ENCODE measurements around the gene CCS.

DNA sequence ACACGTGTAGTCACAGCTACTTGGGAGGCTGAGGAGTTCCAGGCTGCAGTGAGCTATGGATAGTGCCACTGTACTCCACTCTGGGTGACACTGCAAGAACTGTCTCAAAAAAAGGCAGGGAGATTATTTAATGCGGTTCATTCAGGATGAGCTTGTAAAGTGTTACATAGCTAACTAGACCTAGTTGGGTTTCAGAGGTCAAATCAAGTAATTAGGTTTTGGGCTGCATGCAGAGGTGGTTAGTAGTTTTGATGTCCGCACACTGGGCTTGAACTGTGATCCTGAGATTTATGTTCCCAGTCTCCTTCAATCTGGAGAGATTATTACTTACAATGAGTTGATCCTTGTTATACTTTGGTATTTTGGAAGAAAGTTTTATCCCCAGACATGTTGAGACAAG lies 43.4 kb downstream of the CCS start:
- TF ChIP-seq CTCF (IDR thresholded peaks at IDR 0.05; ENCODE audit: low read length): no peak
- no peak for TF ChIP-seq EZH2 (IDR thresholded peaks at IDR 0.05; ENCODE audit: borderline replicate concordance, low read length)
